ENCODE measurements around the gene CST11.
"Not testable (repeated sequence)": the region's sequence is repeated elsewhere in the genome, so short reads cannot be mapped to it uniquely, and the experiment has no call there.

CST11 gene, protein sequence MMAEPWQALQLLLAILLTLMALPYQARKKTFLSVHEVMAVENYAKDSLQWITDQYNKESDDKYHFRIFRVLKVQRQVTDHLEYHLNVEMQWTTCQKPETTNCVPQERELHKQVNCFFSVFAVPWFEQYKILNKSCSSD

DNA sequence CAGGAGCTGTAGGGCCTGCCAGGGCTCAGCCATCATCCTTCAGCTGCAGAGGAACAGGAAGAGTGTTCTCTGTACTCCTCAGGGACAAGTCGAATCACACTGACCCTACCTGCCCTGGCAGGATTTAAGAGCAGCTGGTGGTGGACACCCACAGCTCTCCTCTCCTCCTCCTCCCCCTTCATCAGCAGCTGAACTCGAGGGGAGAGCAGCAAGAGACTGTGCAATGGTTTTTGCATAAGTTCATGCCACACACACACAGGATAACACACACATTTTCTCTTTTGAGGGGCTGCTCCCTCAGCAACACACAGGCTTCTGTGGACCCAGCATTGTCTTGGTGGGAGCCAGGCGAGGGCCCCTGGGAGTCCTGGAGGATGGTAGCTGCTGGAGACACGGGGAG is at the start of gene CST11:
Gene CST11 (minus strand): TSS at position 101 of the 400 bp plus-strand sequence. CDS start 65 bp downstream, at position 36.
- no peak for DNase-seq

DNA sequence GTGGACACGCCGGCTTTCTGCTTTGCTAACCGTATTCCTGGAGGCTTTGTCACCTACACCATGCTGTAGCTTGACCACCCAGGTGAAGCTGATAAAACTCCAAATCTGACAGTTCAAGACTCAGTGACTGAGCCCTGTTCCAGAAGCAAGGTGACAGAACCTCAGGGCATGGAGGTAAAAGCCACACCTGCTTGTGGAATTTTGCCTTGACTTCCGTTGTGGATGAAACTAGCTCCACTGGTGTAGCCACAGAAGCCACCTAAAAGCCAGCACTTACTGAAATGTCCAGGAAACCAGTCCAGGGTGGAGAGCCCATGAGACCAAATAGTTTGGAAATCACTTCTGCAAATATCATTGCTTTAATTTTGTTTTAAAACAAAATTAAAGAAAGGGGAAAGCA is 49.2 kb upstream of the CST11 start:
- no peak for DNase-seq

DNA sequence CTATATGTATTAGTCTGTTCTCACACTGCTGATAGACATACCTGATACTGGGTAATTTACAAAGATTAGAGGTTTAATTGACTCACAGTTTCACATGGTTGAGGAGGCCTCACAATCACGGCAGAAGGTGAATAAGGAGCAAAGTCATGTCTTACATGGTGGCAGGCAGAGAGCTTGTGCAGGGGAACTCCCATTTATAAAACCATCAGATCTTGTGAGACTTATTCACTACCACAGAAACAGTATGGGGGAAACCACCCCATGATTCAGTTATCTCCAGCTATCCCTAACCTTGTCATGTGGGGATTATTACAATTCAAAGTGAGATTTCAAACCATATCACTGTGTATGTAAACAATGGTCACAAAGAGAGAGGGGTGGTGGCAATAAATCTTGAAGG is 44.9 kb upstream of the CST11 start:
- DNase-seq = no peak

DNA sequence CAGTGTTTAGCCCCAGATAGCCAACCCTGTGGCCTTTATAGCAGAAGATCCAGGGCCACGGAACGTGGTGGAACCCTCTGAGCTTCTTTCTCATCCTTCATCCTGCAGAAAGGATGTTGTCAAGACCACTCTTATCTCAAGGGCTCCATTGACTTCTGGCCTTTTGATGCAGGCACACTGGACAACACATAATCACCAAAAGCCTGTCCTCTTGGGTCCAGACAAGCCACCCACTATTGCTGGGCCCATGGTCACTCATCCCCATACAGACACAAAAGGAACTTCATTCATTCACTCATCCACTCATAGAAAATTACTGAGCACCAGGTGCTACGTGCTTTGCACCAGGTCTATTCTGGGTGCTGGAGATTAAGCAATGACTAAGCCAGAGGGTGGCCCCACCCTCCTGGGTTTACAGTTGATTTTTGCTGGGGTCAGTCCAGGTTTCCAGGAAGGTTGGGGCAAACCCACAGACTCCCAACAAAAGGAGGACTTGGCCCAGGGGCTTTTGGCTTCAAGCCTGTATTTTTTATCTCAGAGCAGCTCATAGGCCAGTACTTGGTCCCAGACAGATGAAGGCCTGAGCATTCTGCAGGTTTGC is 40.6 kb upstream of the CST11 start:
- DNase-seq = no peak

DNA sequence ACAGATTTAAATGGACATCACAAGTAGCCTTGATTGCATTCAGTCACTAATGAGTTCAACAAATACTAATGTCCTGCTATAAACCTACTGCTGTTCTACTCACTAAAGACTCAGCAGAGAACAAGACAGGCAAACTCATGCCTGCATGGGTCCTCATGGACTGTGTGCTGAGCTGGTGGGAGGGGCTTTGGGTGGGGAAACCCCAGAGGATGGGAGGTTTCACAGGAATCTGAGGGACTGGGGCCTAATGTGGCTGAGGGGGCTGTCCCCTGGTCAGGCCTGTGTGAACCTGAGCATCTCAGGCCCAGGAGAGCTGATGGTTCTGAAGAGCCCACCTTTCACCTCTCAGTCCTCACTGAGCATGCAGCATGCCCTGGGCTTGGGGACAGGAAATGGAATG is 39.6 kb upstream of the CST11 start:
- no peak for DNase-seq

DNA sequence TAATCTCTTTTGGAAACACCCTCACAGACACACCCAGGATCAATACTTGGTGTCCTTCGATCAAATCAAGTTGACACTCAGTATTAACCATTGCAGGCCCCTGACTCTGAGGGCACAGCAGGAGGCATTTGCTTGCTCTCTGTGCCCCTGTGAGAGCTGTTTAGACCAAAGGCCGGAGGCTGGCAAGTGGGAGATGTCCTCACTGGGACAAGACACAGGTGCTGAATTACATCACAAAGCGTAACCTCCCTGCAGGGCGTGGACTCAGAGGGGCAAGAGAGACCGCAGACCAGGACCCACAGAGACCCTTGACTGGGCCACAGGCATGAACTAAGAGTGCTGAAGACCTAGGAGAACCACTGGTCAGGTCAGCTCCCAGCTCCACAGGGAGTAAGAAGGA is 38.1 kb upstream of the CST11 start, which contains the start of gene CST8:
Gene CST8 (plus strand): TSS at position 301 of the 400 bp plus-strand sequence. CDS start 551 bp downstream, outside the sequence.
- no peak for DNase-seq

DNA sequence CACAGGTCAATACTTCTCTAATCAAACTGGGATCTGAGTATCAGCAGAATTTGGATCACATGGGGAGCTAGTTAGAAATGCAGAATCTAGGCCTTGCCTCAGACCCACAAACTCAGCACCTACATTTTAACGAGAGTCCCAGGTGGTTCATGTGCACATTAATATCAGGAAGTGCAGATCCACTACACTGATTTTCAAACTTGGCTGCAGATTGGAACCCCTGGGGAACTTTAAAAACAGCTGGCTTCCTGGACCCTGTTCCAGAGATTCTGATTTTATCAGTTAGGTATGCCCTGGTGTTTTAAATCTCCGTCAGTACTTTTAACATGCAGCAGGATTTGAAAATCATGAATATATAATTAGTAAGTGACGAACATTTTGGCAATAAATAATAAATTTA is 36.3 kb upstream of the CST11 start:
- no peak for DNase-seq

DNA sequence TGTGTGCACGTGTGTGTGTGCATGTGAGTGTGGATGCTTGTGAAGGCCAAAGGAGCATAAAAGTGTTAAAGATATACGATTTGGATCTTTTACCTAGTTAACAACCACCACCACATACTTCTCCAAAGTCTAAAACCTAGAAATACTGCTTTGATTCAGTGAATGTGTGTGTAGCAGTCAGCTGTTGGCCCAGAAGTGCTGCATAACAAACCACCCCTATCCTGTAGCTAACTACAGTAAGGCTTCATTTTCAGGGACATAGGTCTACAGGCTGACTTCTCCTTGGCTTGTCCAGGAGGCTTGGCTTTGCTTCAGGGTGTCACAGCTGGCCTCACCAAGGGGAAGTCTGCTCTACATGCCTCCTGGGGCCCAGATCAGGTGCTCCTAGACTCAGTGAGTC is 35.8 kb upstream of the CST11 start:
- DNase-seq = no peak

DNA sequence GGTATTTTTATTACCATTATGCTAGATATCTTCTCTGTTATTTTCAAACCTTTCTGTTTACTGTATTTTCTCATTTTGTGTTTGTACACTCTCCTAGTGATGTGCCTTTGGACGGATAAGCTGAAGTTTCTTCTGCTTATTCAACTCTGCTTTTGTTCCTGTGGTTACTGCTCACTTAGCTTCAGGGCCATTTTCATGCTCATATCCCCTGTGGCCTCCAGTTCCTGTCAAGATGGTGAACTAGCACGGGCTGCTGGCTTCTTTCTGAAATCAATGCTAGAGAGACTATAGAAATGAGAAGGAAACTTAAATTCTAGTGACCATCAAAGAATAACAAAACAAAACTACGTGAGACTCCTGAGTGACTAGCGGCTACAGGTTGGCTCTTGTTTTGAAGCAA is 31.4 kb upstream of the CST11 start:
- DNase-seq = no peak

DNA sequence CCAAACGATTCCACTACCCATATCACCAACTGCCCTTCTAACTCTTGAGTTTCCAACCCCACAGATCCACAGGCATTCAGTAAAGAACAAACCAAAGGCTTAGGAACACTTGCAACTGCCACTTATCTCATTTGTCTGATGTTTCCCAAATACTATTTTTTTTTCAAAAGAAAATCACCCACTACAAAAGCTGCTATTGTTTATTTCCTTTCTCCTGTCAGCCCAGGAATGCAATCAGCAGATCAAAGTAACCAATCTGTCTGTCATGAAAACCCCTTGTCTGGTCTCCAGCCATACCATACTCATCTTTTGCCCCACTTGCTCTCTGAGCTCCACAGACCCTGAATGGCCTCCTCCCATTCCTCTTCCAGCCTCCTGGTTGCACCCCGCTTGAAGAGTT is 29.5 kb upstream of the CST11 start:
- DNase-seq = no peak

DNA sequence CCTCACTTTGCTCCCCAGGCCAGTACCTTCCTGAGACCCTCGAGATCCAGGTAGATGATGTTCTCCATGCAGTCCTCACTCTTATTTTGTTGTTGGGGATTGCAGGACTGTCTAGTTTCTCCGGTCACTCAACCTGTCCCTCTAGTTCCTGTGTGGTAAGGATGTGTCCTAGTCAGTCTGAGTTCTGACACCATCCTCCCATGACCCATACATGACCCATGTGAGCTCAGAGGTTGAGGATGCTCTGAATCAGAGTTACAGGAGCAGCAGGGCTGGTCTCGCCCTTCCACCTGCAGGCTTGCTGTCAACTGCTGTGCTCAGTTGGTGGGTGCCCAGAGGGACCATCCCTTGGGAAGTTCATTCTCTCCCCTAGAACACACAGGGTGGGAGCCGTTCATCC is 26.4 kb upstream of the CST11 start:
- DNase-seq = no peak

DNA sequence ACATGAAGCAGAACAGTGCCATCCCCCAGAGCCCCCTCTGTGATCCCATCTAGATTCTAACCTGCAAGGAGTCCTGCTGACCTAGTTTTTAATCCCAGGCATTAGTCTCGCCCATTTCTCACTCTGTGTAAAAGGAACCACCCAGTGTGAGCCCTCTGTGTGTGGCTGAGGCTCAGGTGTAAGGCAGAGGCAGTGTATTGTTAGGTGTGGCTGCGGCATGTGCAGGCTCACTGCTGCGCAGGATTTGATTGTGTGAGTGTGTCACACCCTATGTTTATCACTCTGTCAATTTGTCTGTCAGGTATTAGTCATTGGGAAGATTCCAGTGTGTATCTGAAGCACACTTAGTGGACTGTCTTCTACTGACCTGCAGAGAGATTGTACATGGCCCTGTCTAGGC is 24.5 kb upstream of the CST11 start:
- DNase-seq = no peak

DNA sequence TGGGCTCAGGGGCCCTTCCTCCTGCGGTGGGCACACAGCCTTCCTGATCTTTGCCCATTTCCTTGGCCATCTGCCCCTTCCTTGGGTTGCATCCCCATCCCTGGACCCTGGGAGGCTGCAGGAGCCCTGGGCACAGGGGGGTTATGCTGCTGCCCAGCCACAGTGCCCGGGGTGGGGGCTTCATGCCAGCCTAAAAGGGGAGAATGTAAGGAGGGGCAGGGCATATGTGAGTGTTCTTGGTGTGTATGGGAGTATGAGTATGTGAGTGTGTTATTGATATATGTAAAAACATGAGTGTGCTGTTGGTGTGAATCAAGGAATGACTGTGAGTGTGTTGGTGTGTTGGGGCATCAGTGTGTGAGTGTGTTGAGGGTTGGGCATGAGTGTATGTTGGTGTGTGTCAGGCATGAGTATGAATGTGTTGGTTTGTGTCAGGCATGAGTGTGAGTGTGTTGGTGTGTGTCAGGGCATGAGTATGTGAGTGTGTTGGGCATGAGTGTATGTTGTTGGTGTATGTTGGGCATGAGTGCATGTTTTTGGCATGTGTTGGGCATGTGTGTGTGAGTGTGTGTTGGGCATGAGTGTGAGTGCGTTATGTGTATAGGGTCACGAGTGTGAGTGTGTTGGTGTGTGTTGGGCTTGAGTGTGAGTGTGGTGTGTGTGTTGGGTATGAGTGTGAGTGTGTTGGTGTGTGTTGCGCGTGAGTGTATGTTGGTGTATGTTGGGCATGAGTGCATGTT is 23.5 kb upstream of the CST11 start:
- no peak for DNase-seq

DNA sequence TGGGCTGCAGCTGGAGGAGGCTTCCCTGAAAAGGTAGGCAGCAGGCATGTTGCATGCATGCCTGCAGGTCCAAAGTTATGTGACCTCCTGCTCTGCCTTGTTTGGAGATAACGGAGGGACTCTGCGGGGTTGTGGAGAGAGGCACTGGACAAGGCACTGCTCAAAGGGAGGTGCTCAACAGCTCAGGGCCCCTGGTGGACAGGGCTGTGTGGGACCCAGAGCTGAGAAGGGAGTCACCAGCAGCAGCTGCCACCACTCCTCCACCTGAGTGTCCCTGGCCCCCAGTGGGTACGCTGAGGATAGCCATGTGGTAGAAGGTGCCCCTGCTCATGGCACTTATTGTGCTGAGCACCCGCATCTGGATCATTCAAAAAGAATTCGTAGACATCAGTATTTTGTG is 22.7 kb upstream of the CST11 start:
- no peak for DNase-seq

DNA sequence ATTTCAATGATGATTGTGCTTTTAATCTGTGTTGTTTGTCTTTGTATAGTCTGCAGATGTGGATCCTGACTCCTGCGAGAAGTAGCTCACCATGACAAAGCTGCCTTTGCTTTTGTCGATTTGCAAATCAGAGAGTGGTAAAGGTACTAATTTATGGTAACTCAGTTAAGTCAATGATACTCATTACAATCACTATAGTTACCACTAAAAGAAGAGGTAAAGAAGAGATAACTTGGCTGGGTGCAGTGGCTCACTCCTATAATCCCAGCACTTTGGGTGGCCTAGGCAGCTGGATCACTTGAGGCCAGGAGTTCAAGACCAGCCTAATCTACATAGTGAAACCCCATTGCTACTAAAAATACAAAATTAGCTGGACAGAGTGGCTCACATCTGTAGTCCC is 20.6 kb upstream of the CST11 start:
- DNase-seq = not testable (repeated sequence)

DNA sequence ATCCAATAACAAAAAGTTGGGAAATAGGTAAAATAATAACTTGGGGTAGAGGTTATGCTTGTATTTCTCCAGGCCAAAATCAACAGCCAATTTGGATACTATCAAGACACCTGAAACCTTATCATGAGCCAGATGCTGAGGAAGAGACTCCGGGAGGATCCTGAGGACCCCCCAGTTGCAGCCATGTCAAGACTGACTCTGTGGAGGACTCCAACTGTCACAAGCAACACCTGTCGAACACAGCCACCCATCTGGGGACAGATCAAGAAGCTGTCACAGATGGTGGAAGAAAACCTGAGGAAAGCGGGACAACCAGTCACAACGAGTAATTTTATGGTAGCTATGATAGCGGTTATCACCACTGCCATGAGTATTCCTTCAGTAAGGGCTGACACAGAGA is 19.6 kb upstream of the CST11 start:
- DNase-seq = not testable (repeated sequence)

DNA sequence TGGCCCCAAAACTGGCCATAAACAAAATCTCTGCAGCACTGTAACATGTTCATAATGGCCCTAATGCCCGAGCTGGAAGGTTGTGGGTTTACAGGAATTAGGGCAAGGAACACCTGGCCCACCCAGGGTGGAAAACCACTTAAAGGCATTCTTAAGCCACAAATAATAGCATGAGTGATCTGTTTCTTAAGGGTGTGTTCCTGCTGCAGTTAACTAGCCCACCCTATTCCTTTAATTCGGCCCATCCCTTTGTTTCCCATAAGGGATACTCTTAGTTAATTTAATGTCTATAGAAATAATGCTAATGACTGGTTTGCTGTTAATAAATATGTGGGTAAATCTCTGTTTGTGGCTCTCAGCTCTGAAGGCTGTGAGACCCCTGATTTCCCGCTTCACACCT is 14.3 kb upstream of the CST11 start:
- DNase-seq = not testable (repeated sequence)

DNA sequence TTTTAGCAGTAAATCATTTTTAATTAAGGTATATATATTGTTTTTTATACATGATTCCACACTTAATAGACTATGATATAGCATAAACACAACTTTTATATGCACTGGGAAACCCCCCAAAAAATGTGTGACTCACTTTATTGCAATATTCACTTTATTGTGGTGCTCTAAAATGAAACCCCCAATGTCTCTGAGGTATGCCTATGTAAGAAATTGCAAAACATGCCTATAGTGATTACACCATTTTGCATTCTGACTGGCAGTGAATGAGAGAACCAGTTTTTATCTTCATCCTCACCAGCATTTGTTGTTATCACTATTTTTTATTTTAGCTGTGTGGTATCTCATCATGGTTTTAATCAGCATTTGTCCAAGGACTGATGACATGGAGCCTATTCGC is 8.5 kb upstream of the CST11 start:
- no peak for DNase-seq

DNA sequence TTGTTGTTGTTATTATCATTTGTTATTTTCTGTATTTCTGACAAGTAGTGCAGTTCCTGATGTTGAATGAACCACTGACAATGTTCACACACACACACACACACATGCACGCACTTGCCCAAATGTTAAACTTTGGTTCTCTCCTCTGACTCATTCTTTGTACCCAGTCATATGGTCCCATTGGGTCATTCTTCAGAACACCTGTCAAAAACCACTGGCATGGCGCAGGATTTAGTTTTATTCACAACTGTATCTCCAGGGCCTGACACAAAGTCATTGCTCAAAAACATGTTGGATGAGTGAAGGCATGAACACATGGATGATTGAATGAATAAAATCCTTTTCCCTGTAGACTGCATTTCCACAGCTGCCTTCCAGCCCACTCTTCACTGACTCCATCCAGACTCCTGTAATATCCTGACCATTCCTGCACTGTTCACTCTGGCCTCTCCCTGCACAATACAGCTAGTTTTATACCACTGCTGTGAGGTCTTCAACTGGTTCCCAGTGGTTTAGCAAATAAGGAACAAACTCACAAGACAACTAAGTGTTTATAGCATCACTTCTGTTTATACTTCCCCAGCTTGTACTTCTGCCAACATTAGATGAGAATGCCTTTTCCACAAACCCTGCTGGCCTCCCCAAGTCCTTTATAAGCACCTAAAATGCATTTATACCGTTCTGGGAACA is 6.9 kb upstream of the CST11 start:
- no peak for DNase-seq

DNA sequence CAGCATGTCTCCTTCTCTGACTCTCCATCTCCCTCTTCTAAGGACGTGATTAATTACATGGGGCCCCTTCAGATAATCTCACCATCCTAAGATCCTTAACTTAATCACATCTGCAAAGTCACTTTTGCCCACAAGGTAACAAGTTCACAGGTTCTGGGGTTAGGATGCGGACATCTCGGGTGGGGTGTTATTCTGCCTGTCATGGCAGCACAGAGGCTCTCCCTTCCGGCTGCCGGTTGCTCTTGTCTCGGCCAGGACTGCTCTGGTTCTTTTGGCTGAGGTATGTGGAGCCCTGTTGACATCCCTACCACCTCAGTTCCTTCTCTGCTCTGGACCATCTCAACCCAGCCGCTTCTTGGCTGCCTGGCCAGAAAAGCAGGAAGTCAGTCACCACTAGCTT is 4.2 kb upstream of the CST11 start:
- no peak for DNase-seq

DNA sequence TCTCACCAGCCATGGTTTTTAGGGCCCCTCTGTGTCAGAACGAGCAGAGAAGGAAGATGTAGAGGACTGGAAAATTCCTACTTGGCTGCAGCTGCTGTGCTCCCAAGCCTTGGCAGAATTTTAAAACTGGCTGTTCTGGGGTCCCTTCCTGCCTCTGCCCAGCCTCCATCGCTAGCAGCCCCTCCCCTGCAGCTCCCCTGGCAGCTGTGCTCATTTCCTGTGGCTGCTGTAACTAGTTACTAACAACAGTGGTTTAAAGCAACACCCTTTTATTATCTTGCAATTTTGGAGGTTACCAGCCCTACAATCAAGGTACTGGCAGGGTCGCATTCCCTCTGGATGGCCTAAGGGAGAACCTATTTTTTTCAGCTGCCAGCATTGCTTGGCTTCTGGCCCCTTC is 3.7 kb upstream of the CST11 start:
- no peak for DNase-seq

DNA sequence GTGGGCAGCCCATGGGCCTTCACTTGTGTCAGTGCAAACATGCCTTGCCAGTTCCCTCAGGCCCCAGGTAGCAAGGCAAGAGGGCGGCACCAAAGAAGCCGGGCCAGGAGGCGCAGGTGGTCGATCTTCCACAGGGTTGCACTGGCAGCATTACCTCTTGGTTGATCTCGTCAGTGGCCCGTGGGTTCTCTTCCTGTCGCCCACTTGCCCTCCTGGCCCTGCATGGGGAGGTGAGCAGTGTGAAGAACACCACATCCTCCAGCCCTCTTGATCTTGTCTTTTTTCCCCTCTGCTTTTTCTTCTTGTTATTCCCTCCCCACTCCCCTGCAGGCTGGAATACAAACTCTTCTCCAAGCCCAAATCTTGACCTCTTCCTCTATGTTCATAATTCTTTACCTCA is 3.0 kb upstream of the CST11 start:
- no peak for DNase-seq

DNA sequence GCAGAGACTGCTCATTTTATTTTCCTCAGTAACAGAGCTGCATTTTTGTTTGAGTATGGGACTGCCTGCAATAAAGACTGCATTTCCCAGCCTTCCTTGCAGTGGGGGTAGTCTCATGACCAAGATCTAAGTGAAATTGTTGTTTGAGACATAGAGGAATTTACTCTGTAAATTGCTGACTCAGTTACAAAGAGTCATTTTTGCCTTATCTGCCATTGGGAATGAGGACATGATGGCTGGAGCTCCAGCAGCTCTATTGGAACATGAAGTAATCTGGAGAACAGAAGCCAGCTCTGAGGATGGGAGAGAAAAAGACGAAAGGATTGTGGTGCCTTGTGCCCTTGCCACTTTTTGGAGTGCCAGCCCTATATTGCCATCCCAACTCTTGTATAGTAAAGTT is 2.1 kb upstream of the CST11 start:
- DNase-seq = no peak

All from NCI-H526 (cell line).